Activated T-helper 2 cell treated with anti-CD3 and anti-CD28 coated beads, Interferon-gamma antibody, Interleukin-2, Interleukin-4, amounts not matched to agents 10 μg/mL and 5 μg/mL and 100 μg/mL, durations not matched to agents 14 hours and 24 hours and 36 hours (primary cell): ENCODE results near the gene A2M. TPM values are rescaled to one million over a fixed set of nuclear protein-coding genes. Genes with fewer than 3 reads are reported as not detected.
"Not testable (repeated sequence)": the region's sequence is repeated elsewhere in the genome, so short reads cannot be mapped to it uniquely, and the experiment has no call there.

Experiments
- DNase-seq: peaks from one replicate; pipeline ENCODE4 v3.0.0; 2021; ENCODE audit warnings: low spot score
- H3K27ac Mint-ChIP-seq: one replicate; pipeline ENCODE4 v1.8.0; 2021; ENCODE audit warnings: mixed read lengths
- H3K27me3 Mint-ChIP-seq: one replicate; pipeline ENCODE4 v1.8.0; 2021; ENCODE audit warnings: low read depth, mixed read lengths
- H3K36me3 Mint-ChIP-seq: one replicate; pipeline ENCODE4 v1.8.0; 2021; ENCODE audit warnings: low read depth, mixed read lengths
- H3K4me1 Mint-ChIP-seq: one replicate; pipeline ENCODE4 v1.8.0; 2021; ENCODE audit warnings: low read depth, mixed read lengths
- H3K4me3 Mint-ChIP-seq: one replicate; pipeline ENCODE4 v1.8.0; 2021; ENCODE audit warnings: low read depth, mild to moderate bottlenecking, moderate library complexity, mixed read lengths
- H3K9me3 Mint-ChIP-seq: one replicate; pipeline ENCODE4 v1.8.0; 2021; ENCODE audit warnings: mixed read lengths
- intact Hi-C: fragments of 100-400 bp; cut with micrococcal nuclease; formaldehyde crosslinking; loops from one replicate; pipeline ENCODE4 v1.15.1; 2023
- total RNA-seq: library from RNA; stranded (reverse); gene quantifications from 2 replicates; pipeline ENCODE4 v1.2.3, GENCODE V29; 2022

The A2M gene
- not detected in 2 replicates for total RNA-seq

DNA sequence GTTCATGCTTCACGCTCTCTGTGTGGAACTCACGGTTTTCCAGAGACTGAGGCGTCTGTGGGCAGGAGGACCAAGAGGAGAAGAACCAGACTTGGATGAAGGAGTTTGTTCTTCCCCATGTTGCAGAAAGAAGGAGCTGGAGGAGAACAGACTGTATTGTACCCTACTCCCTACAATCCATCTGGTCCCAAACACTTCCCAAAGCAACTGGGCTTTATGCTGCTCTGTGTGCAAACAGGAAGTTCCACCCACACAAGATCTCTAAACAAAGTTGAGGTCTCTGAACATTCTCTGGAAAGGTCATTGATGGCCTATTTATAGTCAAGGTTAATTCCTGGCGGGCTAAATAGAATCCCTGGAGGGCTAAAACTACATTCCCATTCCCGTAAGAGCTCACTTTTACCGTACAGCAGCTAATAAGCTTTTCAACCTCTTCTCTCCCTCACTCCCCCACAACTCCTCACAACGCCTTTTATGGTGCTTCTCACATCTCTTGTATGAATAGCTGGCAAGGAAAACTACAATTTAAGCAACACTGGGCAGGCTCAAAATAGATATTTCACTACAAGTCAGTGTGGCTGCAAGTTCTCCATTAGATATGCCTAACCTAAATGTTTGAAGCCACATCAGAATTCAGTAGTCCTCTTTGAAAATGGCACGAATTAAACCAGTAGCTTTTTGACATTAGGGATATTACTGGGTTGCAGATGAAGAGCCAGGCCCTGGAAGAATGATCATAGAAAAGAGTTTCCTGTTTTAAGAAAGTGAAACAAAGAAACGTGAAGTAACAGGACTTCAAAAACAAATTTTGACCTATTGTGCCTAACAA is at the start of gene A2M:
Gene A2M (minus strand): TSS at position 189 of the 829 bp plus-strand sequence. CDS start 70 bp downstream, at position 119.
- Mint-ChIP-seq H3K9me3 (no peaks in the 10 kb centered on the region), H3K4me1 (peaks cover 7% of the 10 kb centered on the region), H3K4me3 (no peak within 1 kb of the TSS), H3K27me3 (peaks cover 6% of the 10 kb centered on the region), H3K27ac (no peak within 1 kb of the TSS), H3K36me3 (no peaks in the 10 kb centered on the region)
- intact Hi-C loops = no loop called here
- DNase-seq = no peak

DNA sequence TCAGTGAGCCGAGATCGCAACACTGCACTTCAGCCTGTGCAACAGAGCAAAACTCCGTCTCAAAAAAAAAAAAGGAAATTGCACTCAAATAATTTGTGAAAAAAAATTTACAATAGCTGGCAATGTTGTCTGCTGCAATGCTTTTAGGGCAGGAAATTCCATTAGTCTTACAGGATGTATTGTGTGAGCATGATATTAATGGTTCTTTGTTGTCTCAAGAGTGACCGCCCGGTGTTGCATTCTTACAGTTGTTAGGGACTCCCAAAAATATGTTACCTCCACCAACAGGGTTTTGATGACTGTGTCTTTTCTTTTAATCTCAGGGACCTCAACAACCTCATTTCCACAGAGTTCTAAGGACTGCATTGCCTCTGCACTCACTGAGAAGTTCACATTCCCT is 47.7 kb upstream of the A2M start:
- no peaks in the 10 kb centered on the region for H3K9me3 Mint-ChIP-seq
- DNase-seq = no peak
- H3K4me1 Mint-ChIP-seq = no peaks in the 10 kb centered on the region
- intact Hi-C loops = no loop called here
- no peaks in the 10 kb centered on the region for H3K27me3 Mint-ChIP-seq
- H3K4me3 Mint-ChIP-seq = no peak overlapping the region
- H3K36me3 Mint-ChIP-seq = no peaks in the 10 kb centered on the region
- H3K27ac Mint-ChIP-seq = no peak overlapping the region

DNA sequence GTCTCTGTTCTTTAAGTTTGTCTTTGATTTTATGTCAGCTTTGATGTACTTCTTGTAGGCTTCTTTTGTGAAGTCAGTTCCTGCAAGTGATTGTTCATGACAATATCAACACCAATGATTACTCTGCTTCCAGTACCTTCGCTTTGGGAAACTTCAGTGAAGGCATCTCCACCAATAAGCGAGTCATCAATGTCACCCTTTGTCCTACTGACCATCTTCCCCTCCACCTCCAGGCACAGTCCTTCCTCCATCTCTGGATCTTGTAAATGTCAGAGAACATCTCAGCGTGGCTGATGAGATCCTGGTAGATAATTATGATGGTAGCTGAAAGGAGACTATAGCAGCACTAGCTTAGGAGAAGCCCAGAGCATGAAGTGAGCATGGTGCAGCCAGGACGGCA is 40.4 kb upstream of the A2M start:
- intact Hi-C loops = no loop called here
- Mint-ChIP-seq H3K27ac (no peak overlapping the region), H3K9me3 (no peaks in the 10 kb centered on the region), H3K27me3 (no peaks in the 10 kb centered on the region), H3K36me3 (no peaks in the 10 kb centered on the region), H3K4me3 (no peak overlapping the region), H3K4me1 (no peaks in the 10 kb centered on the region)
- no peak for DNase-seq

DNA sequence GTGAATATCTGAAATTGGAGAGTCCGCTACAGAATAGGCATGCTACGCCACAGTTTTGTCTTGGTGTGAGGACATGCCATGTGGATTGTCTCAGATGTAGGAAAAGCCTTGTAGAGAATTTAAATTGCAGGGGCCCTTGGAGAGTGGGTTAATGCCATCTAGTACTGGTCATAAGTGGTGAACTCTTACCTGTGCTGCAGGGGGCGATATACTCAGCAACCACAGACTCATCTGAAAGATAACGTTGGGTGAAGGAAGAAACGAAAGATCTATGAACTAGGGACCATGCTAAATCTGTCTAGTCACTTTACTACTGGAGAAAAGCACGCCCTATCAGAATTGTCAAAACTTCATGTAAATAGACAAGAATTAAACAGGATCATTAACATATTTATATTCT is 33.7 kb upstream of the A2M start:
- Mint-ChIP-seq H3K4me1 (peaks cover 2% of the 10 kb centered on the region), H3K27ac (no peak overlapping the region), H3K36me3 (no peaks in the 10 kb centered on the region), H3K9me3 (peaks cover 17% of the 10 kb centered on the region), H3K27me3 (no peaks in the 10 kb centered on the region), H3K4me3 (no peak overlapping the region)
- no peak for DNase-seq
- intact Hi-C loops = no loop called here

DNA sequence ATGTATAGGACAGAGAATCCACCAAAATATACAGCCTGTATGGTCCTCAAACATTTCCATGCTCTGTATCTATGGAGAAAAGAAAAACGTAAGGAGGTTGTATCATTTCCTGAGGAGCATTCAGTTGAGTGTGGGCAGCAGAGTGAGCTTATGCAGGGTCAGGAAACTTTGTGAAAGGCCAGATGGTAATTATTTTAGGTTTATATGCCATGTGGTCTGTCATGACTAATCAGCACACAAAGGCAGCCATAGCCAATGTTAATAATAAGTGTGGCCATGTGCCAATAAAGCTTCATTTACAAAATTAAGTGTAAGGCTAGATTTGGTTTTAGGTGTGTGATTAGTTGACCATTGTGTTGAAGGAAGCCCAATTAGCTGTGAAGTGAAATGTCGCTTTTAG is 33.2 kb upstream of the A2M start:
- no peak overlapping the region for H3K27ac Mint-ChIP-seq
- no peaks in the 10 kb centered on the region for H3K27me3 Mint-ChIP-seq
- H3K9me3 Mint-ChIP-seq = peaks cover 22% of the 10 kb centered on the region
- H3K4me1 Mint-ChIP-seq = peaks cover 2% of the 10 kb centered on the region
- DNase-seq = no peak
- H3K4me3 Mint-ChIP-seq = no peak overlapping the region
- H3K36me3 Mint-ChIP-seq = no peaks in the 10 kb centered on the region
- intact Hi-C loops = no loop called here

DNA sequence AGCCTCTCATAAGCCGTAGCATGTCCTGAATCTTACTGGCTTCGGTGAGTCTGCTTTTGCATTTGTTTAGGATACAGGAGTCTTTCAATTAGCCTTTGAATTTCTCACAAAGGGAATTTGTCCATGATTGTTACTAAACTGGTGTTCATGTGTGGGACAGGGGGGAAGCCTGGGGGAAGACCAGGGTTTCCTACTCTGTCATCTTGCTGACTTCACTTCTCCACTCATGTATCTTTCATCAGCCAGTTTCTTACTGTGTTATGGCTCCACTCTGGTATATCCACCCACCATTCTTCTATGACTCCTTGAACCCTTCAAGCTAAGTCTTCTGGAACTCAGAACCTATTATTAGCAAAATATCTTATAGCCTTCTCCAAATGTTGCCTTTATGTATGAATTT is 31.7 kb upstream of the A2M start:
- H3K36me3 Mint-ChIP-seq = no peaks in the 10 kb centered on the region
- no peak overlapping the region for H3K27ac Mint-ChIP-seq
- peaks cover 2% of the 10 kb centered on the region for H3K4me1 Mint-ChIP-seq
- no peak for DNase-seq
- peaks cover 24% of the 10 kb centered on the region for H3K9me3 Mint-ChIP-seq
- H3K4me3 Mint-ChIP-seq = no peak overlapping the region
- intact Hi-C loops = no loop called here
- no peaks in the 10 kb centered on the region for H3K27me3 Mint-ChIP-seq

DNA sequence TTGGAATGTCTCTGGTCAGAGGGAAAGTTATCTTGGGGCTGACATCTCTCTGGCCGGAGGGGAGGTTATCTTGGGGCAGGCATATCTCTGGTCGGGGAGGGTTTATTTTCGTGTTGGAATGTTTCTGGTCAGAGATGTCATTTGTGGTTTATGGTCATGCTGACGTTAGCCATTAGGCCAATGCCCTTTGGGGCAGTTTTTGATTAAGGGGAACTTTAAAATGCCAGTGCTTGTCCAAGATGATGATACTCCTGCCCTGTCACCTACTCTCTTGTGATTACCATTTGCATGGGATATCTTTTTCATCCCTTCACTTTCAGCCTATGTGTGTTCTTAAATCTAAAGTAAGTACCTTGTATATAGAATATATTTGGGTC is 29.0 kb upstream of the A2M start:
- intact Hi-C loops = no loop called here
- Mint-ChIP-seq H3K9me3 (peaks cover 24% of the 10 kb centered on the region), H3K27me3 (no peaks in the 10 kb centered on the region), H3K36me3 (no peaks in the 10 kb centered on the region), H3K4me1 (peaks cover 2% of the 10 kb centered on the region), H3K4me3 (no peak overlapping the region), H3K27ac (no peak overlapping the region)
- no peak for DNase-seq

DNA sequence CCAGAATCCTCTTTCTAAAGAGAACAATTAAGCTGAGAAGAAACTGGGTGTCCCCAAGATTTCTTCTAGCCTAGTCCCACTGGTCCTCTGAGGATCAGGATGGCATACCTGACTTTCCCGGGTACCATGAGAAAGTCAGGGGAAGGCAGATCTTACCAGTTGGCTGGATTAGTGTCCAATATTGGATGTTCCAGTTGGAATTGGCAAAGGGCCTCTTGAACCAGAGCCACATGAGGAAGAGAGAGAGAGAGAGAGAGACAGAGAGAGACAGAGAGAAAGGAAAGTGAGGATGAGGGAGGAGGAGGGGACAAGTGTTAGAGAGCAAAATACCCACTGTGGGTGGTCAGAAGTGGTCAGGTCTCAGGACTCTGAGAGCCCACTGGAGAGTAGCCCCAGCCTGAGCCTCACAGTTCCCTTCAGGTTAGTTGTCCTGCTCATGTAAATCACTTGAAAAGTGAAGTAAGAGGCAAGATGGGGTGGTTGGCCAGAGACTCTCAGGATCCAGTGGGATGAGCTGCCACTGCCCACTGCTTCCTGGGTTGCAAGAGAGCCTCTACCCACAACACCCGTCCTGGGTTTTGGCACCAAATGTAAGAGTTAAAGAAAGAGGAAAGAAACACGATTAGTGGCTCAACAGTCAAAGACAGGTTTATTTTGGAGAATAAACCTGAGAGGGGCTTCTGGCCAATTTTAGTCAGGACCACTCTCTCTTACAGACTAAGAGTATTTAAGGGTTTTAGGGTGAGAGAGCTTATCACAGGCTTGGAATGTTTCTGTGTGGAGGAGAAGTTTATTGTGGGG is 28.4 kb upstream of the A2M start:
- Mint-ChIP-seq H3K4me1 (peaks cover 2% of the 10 kb centered on the region), H3K4me3 (no peak overlapping the region), H3K27me3 (no peaks in the 10 kb centered on the region), H3K9me3 (peaks cover 24% of the 10 kb centered on the region), H3K27ac (no peak overlapping the region), H3K36me3 (no peaks in the 10 kb centered on the region)
- intact Hi-C loops = no loop called here
- DNase-seq = no peak

DNA sequence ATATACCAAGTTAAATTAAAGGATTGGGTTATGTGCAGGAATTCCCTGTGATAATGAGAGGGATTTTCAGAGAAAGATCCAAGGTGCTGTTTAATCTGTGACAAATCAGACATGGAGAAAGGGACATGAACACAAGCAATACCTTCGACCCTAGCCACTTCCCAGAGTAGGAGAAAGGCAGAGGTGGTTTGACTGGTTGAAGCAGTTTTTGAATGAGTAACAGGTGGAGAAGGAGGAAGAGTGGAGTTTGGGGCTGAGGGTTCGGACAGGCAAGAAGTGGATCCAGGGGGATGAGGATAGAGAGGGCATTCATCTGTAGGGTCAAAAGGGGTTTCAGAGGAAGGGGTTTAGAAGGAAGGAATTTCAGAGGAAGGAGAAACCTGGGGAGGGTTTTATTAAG is 27.4 kb upstream of the A2M start:
- Mint-ChIP-seq H3K27ac (no peak overlapping the region), H3K4me1 (peaks cover 2% of the 10 kb centered on the region), H3K36me3 (no peaks in the 10 kb centered on the region), H3K27me3 (no peaks in the 10 kb centered on the region), H3K4me3 (no peak overlapping the region), H3K9me3 (peaks cover 24% of the 10 kb centered on the region)
- intact Hi-C loops = no loop called here
- DNase-seq = no peak

DNA sequence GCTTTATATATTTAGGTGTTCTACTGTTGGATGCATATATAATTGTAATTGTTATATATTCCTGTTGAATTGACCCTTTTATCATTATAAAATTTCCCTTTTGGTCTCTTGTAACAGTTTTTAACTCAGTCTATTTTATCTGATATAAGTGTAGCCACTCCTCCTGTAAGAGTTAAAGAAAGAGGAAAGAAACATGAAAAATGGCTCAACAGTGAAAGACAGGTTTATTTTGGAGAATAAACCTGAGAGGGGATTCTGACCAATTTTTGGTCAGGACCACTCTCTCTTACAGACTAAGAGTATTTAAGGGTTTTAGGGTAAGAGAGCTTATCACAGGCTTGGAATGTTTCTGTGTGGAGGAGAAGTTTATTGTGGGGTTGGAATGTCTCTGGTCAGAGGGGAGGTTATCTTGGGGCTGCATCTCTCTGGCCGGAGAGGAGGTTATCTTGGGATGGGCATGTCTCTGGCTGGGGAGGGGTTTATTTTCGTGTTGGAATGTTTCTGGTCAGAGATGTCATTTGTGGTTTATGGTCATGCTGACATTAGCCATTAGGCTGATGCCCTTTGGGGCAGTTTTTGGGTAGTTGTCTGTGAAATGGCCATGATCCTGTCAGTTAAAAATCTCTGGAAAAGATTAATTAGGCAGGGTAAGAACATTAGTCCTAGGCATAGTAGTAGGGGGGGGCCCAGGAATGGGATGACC is 24.0 kb upstream of the A2M start:
- intact Hi-C loops, H3K4me1 Mint-ChIP-seq, DNase-seq, H3K36me3 Mint-ChIP-seq, H3K4me3 Mint-ChIP-seq, H3K27me3 Mint-ChIP-seq, H3K27ac Mint-ChIP-seq: not testable (repeated sequence)
- H3K9me3 Mint-ChIP-seq = peaks cover 10% of the 10 kb centered on the region

DNA sequence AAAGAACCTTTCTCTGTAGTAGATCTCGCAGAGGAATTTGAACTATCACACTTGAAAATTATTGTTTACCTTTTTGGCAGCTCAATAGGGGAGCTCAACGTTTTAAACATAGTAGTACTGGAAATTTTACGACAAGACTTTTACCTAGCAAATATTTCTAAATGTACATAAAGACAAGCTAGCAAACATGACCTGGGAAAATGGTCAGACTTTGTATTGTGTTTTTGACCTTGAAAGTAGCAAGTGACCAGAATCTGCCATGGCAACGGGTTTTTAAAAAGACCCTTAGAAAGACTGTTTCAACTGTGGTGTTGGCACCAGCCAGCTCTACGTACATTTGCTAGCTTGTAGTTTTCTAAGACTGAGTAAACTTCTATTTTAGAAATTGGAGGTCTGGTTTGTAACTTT is 20.2 kb upstream of the A2M start:
- H3K4me3 Mint-ChIP-seq = no peak overlapping the region
- H3K27ac Mint-ChIP-seq = no peak overlapping the region
- H3K36me3 Mint-ChIP-seq = no peaks in the 10 kb centered on the region
- H3K4me1 Mint-ChIP-seq = no peaks in the 10 kb centered on the region
- DNase-seq = no peak
- intact Hi-C loops = no loop called here
- H3K27me3 Mint-ChIP-seq = no peaks in the 10 kb centered on the region
- H3K9me3 Mint-ChIP-seq = no peaks in the 10 kb centered on the region

DNA sequence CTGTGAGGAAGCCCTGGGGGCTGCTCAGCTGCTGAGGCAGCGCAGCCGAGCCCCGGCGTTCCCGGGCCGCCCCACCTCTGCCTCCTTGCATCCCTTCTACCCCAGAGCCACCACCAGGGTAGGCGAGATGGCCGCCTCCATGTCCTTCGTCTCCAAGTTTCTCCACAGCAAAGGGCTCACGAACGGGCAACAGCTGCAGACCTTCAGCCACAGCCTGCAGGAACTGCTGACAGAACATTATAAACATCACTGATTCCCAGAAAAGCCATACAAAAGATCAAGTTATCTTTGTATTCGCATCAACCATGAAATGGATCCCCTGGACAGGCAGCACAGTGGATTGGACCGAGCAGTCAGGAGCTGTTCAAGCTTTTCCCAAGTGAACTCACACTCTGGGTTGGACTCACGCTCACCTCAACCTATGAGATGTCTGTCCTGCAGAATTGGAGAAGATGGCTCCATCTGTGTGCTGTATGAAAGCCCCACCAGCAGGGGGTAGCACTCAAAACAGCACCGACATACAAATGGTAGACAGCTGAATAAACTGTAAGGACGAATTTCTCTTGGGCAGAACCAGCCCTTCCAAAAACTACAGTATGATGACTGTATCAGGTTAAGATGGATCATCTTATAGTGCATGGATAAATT is 19.4 kb upstream of the A2M start:
- H3K4me1 Mint-ChIP-seq = no peaks in the 10 kb centered on the region
- H3K4me3 Mint-ChIP-seq = no peak overlapping the region
- H3K27ac Mint-ChIP-seq = no peak overlapping the region
- no peak for DNase-seq
- no peaks in the 10 kb centered on the region for H3K9me3 Mint-ChIP-seq
- no peaks in the 10 kb centered on the region for H3K36me3 Mint-ChIP-seq
- H3K27me3 Mint-ChIP-seq = no peaks in the 10 kb centered on the region
- intact Hi-C loops = no loop called here
